PC-3 (cell line): Measurements from ENCODE around the gene PRDM2.

Experiments
- CTCF ChIP-seq: fragments of 300-600 bp; sonication (generic); conservative IDR thresholded peaks from 2 replicates; pipeline ENCODE4 v1.5.1; 2017; ENCODE audit warnings: antibody characterized with exemption, low read depth, mild to moderate bottlenecking, low read length
- EZH2 ChIP-seq: fragments of 300-600 bp; sonication (generic); IDR thresholded peaks from one replicate; pipeline ENCODE4 v1.6.1; 2017; ENCODE audit warnings: antibody characterized with exemption, mild to moderate bottlenecking, low read length; ENCODE audit not compliant: unreplicated experiment
- EZH2phosphoT487 ChIP-seq: fragments of 300-600 bp; sonication (generic); IDR thresholded peaks from 2 replicates; pipeline ENCODE4 v1.6.1; 2018; ENCODE audit warnings: mild to moderate bottlenecking, antibody characterized with exemption, low read length, borderline replicate concordance

DNA sequence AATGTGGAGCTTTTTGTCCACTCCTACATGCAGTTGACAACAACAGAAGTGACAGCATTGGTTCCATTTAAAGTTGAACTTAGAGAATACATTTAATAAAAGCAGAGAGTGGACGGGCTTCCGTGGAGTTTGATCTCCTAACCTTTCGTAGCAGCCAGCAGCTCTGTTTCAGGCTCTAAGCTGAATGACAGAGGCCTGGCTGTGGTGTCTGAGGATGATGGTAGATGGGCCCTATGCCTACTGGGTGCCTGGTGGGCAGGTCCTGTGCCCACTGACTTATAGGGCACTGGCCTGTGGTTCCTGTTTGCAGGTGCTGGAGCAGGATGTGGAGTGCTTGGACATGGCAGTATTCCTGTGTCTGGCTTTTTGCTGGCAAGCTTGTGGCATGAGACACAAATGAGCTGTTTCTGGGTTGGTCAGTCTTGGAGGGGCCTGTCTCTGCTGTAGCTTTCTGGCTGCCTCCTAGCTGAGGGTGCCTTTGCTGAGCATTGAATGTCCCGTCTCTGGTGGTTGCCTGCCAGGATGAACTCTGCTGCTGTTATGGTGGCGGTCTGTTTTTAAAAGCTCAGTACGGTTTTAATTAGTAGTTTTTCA, 54.6 kb downstream of the PRDM2 start:
- TF ChIP-seq CTCF, result no peak
- TF ChIP-seq EZH2, result no peak
- TF ChIP-seq EZH2phosphoT487, result no peak
